Osteoblast (primary cell): Measurements from ENCODE around the gene PLA2G4E. TPM values are rescaled to one million over a fixed set of nuclear protein-coding genes. Genes with fewer than 3 reads are reported as not detected.
A peak's percentile ranks its signal among the peaks of the same experiment; 100 is the strongest.

Experiments used
- DNase-seq: peaks from one replicate; pipeline ENCODE4 v3.0.0; 2011; ENCODE audit warnings: low spot score, mixed read lengths; ENCODE audit not compliant: insufficient read length; ENCODE audit errors: missing footprints
- H2AFZ ChIP-seq: 2 replicates; pipeline ENCODE4 v1.6.0; 2011; ENCODE audit warnings: mild to moderate bottlenecking, low read length
- H3K27ac ChIP-seq: 2 replicates; pipeline ENCODE4 v1.5.1; 2011; ENCODE audit warnings: mild to moderate bottlenecking, low read depth, low read length, moderate library complexity
- H3K27me3 ChIP-seq: 2 replicates; pipeline ENCODE4 v1.6.0; 2012; ENCODE audit warnings: mild to moderate bottlenecking, control low read depth, inconsistent platforms, low read length, moderate library complexity; ENCODE audit not compliant: insufficient read depth
- H3K36me3 ChIP-seq: 2 replicates; pipeline ENCODE4 v1.5.1; 2011; ENCODE audit warnings: mild to moderate bottlenecking, low read length, control low read depth, moderate library complexity; ENCODE audit not compliant: insufficient read depth
- H3K4me1 ChIP-seq: 2 replicates; pipeline ENCODE4 v1.5.1; 2011; ENCODE audit warnings: mild to moderate bottlenecking, low read length, control low read depth, moderate library complexity; ENCODE audit not compliant: insufficient read depth
- H3K4me2 ChIP-seq: 2 replicates; pipeline ENCODE4 v1.6.0; 2011; ENCODE audit warnings: mild to moderate bottlenecking, low read length; ENCODE audit not compliant: insufficient read depth
- H3K4me3 ChIP-seq: fragments of 200-600 bp; sonication (generic); 3 replicates; pipeline ENCODE4 v1.5.1; 2012; ENCODE audit warnings: mild to moderate bottlenecking, low read length, inconsistent platforms; ENCODE audit not compliant: insufficient read depth
- H3K79me2 ChIP-seq: 2 replicates; pipeline ENCODE4 v1.6.0; 2012; ENCODE audit warnings: mild to moderate bottlenecking, low read length, control low read depth, inconsistent platforms; ENCODE audit not compliant: insufficient read depth
- H3K9me3 ChIP-seq: 2 replicates; pipeline ENCODE4 v1.5.1; 2011; ENCODE audit warnings: low read depth, low read length, control low read depth
- H4K20me1 ChIP-seq: 2 replicates; pipeline ENCODE4 v1.6.0; 2012; ENCODE audit warnings: mild to moderate bottlenecking, low read length, control low read depth; ENCODE audit not compliant: insufficient read depth
- total RNA-seq: library from RNA; depleted of rRNA; stranded (reverse); fragments of >200 nt; gene quantifications from 2 replicates; pipeline ENCODE4 v1.2.3, GENCODE V29; 2012
- TF ChIP-seq, protein P1 (sequence below): IDR thresholded peaks from 2 replicates; pipeline ENCODE4 v1.5.1; 2011; ENCODE audit warnings: mild to moderate bottlenecking, low read depth, low read length, moderate library complexity; ENCODE audit errors: extremely low read depth

PLA2G4E gene
- total RNA-seq, 1 donor = not detected

DNA sequence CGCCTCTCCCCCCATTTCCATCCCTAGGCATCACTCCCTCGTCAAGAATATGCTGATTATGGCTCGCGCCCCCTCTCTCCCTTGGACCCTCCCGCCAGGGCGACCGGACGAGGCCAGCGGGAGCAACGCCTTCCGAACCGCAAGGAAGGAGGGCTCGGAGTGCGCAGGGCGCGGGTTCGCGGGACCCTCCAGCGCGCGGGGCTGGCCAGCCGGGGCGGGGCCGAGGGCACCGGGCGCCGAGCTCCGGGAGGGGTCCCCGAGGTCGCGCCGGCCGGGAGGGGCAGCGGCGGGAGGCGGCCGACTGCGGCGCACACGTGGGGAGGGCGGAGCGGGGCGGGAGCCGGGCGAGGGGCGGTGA is 49.0 kb downstream of the PLA2G4E start:
- peaks cover 18% of the 10 kb centered on the region for H3K4me1 ChIP-seq
- peak overlapping the region; percentile 63 for H3K27ac ChIP-seq
- no peak for DNase-seq
- no peaks in the 10 kb centered on the region for H4K20me1 ChIP-seq
- H2AFZ ChIP-seq = peak overlapping the region; percentile 73
- H3K9me3 ChIP-seq = no peaks in the 10 kb centered on the region
- TF ChIP-seq, protein P1, sequence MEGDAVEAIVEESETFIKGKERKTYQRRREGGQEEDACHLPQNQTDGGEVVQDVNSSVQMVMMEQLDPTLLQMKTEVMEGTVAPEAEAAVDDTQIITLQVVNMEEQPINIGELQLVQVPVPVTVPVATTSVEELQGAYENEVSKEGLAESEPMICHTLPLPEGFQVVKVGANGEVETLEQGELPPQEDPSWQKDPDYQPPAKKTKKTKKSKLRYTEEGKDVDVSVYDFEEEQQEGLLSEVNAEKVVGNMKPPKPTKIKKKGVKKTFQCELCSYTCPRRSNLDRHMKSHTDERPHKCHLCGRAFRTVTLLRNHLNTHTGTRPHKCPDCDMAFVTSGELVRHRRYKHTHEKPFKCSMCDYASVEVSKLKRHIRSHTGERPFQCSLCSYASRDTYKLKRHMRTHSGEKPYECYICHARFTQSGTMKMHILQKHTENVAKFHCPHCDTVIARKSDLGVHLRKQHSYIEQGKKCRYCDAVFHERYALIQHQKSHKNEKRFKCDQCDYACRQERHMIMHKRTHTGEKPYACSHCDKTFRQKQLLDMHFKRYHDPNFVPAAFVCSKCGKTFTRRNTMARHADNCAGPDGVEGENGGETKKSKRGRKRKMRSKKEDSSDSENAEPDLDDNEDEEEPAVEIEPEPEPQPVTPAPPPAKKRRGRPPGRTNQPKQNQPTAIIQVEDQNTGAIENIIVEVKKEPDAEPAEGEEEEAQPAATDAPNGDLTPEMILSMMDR = no peak
- peaks cover 13% of the 10 kb centered on the region for H3K27me3 ChIP-seq
- peak overlapping the region; percentile 93 for H3K4me3 ChIP-seq
- H3K4me2 ChIP-seq = peak overlapping the region; percentile 90
- no peaks in the 10 kb centered on the region for H3K36me3 ChIP-seq
- peaks cover 43% of the 10 kb centered on the region for H3K79me2 ChIP-seq

DNA sequence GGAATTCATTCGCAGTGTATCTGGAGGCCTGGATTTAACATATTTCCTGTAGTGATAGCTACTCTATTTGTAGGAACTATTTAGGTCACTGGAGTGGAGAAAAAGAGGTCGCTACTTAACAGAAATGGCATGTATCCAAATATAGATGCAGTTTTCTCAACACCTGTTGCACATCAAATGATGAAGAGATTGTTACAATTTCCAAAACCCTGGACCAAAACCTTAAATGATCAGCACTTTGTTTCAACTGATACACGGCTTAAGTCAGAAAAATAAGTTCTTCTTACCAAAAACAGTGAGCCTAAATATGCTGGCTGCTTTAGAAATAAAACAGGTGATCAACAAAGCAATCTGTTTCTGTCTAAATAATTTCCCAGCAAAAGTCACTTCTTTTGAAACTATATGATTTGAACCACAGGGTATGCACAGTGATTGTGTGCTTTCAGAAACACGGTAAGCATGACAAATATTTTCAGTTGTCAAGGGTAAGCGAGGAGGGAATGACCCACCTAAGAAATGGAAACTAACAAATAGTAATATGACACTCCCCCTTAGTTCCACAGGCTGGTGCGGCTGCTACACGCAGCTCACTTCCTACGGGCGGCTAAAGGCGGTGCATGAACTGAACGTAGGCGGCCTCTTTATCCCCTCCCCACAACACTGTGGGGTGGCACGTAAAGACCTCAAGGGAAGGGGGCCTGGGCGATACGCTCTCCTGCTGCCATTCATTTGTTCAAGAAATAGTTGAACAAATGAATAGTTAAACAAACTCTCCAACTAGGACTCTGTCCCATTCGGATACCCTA is 49.5 kb downstream of the PLA2G4E start:
- H3K36me3 ChIP-seq = no peaks in the 10 kb centered on the region
- no peaks in the 10 kb centered on the region for H3K9me3 ChIP-seq
- H3K4me1 ChIP-seq = peaks cover 18% of the 10 kb centered on the region
- peak; percentile 92 for DNase-seq
- no peaks in the 10 kb centered on the region for H4K20me1 ChIP-seq
- H3K79me2 ChIP-seq = peaks cover 49% of the 10 kb centered on the region
- H3K27ac ChIP-seq = peak overlapping the region; percentile 63
- H3K27me3 ChIP-seq = peaks cover 11% of the 10 kb centered on the region
- H3K4me2 ChIP-seq = peak overlapping the region; percentile 90
- H3K4me3 ChIP-seq = peak overlapping the region; percentile 93
- peak overlapping the region; percentile 68 for H2AFZ ChIP-seq
- TF ChIP-seq, protein P1 = no peak

DNA sequence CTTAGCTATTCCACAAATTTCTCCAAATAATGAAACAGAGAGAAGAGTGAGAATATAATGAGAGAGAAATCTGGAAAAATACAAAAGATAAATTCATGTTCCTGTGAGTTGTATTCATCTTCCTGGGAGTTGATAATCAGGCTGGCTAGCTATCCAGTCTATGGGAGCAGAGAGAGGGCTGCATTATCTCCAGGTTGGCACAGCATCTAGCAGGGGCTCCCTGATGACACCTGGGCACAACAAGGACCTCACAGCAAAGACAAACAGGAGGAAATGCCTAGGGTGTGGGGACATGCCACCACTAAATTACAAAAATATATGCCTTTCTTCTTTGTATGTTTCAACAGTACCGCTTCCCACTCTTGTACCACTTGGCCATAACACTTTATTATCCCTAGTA is 50.4 kb downstream of the PLA2G4E start:
- Histone ChIP-seq H3K27ac (no peak overlapping the region), H3K4me3 (no peak overlapping the region), H4K20me1 (no peaks in the 10 kb centered on the region), H3K4me2 (peak overlapping the region; percentile 90), H3K36me3 (no peaks in the 10 kb centered on the region), H3K79me2 (peaks cover 57% of the 10 kb centered on the region), H2AFZ (no peak overlapping the region), H3K9me3 (no peaks in the 10 kb centered on the region), H3K4me1 (peaks cover 21% of the 10 kb centered on the region), H3K27me3 (peaks cover 6% of the 10 kb centered on the region)
- no peak for DNase-seq
- TF ChIP-seq, protein P1 = no peak

DNA sequence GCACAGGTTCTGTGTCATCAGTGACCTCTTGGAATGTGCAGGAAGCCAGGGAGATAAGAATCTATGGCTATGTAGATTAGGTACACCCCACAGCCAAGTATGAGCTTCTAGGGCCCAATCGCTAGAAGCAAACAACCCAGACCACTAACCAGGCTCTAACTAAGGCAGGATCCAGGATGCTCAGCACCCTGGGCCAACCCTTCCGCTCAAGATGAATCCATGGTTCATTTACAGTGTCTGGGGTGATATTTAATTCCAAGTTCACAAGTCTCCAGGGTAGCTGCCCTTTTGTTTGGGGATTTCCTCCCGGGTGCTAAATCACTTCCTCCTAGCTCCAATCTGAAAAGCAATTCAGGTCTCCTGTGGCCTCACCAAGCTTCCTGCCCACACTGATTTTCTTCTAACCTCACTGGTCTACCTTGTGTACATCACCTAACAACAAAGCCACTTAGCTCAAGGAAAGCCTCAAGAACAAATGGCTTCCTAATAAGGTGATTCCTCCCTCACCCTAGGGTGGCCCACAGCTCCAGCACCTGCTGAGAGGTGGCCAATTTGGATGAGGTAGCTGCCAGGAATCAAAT is 50.9 kb downstream of the PLA2G4E start:
- Histone ChIP-seq H3K4me3 (no peak overlapping the region), H3K27ac (no peak overlapping the region), H4K20me1 (no peaks in the 10 kb centered on the region), H3K4me2 (peak overlapping the region; percentile 16), H3K4me1 (peaks cover 21% of the 10 kb centered on the region), H3K27me3 (peaks cover 6% of the 10 kb centered on the region), H3K9me3 (no peaks in the 10 kb centered on the region), H2AFZ (no peak overlapping the region), H3K79me2 (peaks cover 62% of the 10 kb centered on the region), H3K36me3 (no peaks in the 10 kb centered on the region)
- DNase-seq = no peak
- TF ChIP-seq, protein P1 = no peak
